HepG2 (cell line): ENCODE data around the gene ABHD4. TPM values are rescaled to one million over a fixed set of nuclear protein-coding genes. Genes with fewer than 3 reads are reported as not detected.
A peak's percentile ranks its signal among the peaks of the same experiment; 100 is the strongest.

Experiments
- ARNTL ChIP-seq: sonication (generic); formaldehyde crosslinking; IDR thresholded peaks from 2 replicates; pipeline ENCODE4 v1.4.0; 2020; ENCODE audit warnings: mild to moderate bottlenecking, missing genetic modification reagents
- DBP ChIP-seq: sonication (generic); formaldehyde crosslinking; IDR thresholded peaks from 2 replicates; pipeline ENCODE4 v1.4.0; 2020; ENCODE audit warnings: missing genetic modification reagents; ENCODE audit errors: not compliant biosample characterization
- ERF ChIP-seq: IDR thresholded peaks from 2 replicates; pipeline ENCODE4 v1.6.1; 2018; ENCODE audit warnings: missing biosample characterization, missing genetic modification reagents
- HMG20B ChIP-seq: conservative IDR thresholded peaks from 2 replicates; pipeline ENCODE4 v1.6.1; 2016; ENCODE audit warnings: missing genetic modification reagents, missing compliant biosample characterization
- HNRNPUL1 ChIP-seq: fragments of 200-400 bp; formaldehyde crosslinking; IDR thresholded peaks from 2 replicates; pipeline ENCODE4 v1.6.1; 2017; ENCODE audit warnings: low read depth, mild to moderate bottlenecking, low read length, moderate library complexity
- MAF1 ChIP-seq: sonication (generic); formaldehyde crosslinking; IDR thresholded peaks from 2 replicates; pipeline ENCODE4 v1.5.0; 2020; ENCODE audit warnings: missing genetic modification reagents, borderline replicate concordance
- MEF2D ChIP-seq: sonication (generic); formaldehyde crosslinking; IDR thresholded peaks from 2 replicates; pipeline ENCODE4 v1.5.1; 2020; ENCODE audit warnings: mild to moderate bottlenecking, missing genetic modification reagents
- RFX5 ChIP-seq: IDR thresholded peaks from 2 replicates; pipeline ENCODE4 v1.6.1; 2011; ENCODE audit warnings: low read depth, low read length, improper control_type of control experiment
- RXRB ChIP-seq: IDR thresholded peaks from 2 replicates; pipeline ENCODE4 v1.6.1; 2016; ENCODE audit warnings: borderline replicate concordance, missing genetic modification reagents, missing compliant biosample characterization
- ZEB1 ChIP-seq: IDR thresholded peaks from 2 replicates; pipeline ENCODE4 v1.6.1; 2012; ENCODE audit warnings: mild to moderate bottlenecking, low read depth, inconsistent platforms; ENCODE audit not compliant: insufficient replicate concordance
- ZNF142 ChIP-seq: sonication (generic); formaldehyde crosslinking; IDR thresholded peaks from 2 replicates; pipeline ENCODE4 v1.4.0; 2020; ENCODE audit warnings: missing genetic modification reagents
- ZNF282 ChIP-seq: fragments of 450-650 bp; IDR thresholded peaks from 2 replicates; pipeline ENCODE4 v1.6.1; 2018; ENCODE audit not compliant: partially characterized antibody
- ZNF510 ChIP-seq: sonication (generic); formaldehyde crosslinking; IDR thresholded peaks from 2 replicates; pipeline ENCODE4 v1.4.0; 2020; ENCODE audit warnings: low read depth, mild to moderate bottlenecking, missing genetic modification reagents
- ZNF562 ChIP-seq: sonication (generic); formaldehyde crosslinking; IDR thresholded peaks from 2 replicates; pipeline ENCODE4 v1.8.0; 2022; ENCODE audit warnings: missing genetic modification reagents, borderline replicate concordance
- ZNF740 ChIP-seq: sonication (generic); formaldehyde crosslinking; IDR thresholded peaks from 2 replicates; pipeline ENCODE4 v1.4.0; 2020; ENCODE audit warnings: missing genetic modification reagents
- polyA plus RNA-seq, 8 experiments: library from polyadenylated mRNA; depleted of rRNA in 3 of 8; stranded (reverse) in 7 of 8; unstranded in 1 of 8; fragments of >200 nt; fragmentation: Illumina TruSeq in 4 of 8; extraction: Trizol in 4 of 8; gene quantifications; 2 replicates each; pipeline versions ENCODE4 v1.2.1 to v1.2.3, GENCODE V29; 2011 to 2016; ENCODE audit warnings: low read depth in 4 of 8, missing spikeins in 1 of 8, mixed read lengths in 1 of 8; ENCODE audit not compliant: insufficient read depth in 1 of 8
- total RNA-seq, 5 experiments: library from RNA; depleted of rRNA; stranded (reverse); fragments of >200 nt; fragmentation: Illumina TruSeq; extraction: Trizol; gene quantifications; 2 replicates each; pipeline ENCODE4 v1.2.3, GENCODE V29; 2016; ENCODE audit warnings: low read depth in 1 of 5
- TF ChIP-seq, protein P1 (sequence below): sonication (generic); formaldehyde crosslinking; IDR thresholded peaks from 2 replicates; pipeline ENCODE4 v1.5.0; 2020; ENCODE audit warnings: missing genetic modification reagents
- TF ChIP-seq, protein P2 (sequence below): sonication (generic); formaldehyde crosslinking; conservative IDR thresholded peaks from 2 replicates; pipeline ENCODE4 v1.4.0; 2020; ENCODE audit warnings: missing genetic modification reagents

Gene ABHD4
- total and polyA plus RNA-seq, 2 of the 13 experiments (the other 11 are each of a cell fraction or from before 2014, with no cell fraction given), result 16.1 to 47.5 TPM

DNA sequence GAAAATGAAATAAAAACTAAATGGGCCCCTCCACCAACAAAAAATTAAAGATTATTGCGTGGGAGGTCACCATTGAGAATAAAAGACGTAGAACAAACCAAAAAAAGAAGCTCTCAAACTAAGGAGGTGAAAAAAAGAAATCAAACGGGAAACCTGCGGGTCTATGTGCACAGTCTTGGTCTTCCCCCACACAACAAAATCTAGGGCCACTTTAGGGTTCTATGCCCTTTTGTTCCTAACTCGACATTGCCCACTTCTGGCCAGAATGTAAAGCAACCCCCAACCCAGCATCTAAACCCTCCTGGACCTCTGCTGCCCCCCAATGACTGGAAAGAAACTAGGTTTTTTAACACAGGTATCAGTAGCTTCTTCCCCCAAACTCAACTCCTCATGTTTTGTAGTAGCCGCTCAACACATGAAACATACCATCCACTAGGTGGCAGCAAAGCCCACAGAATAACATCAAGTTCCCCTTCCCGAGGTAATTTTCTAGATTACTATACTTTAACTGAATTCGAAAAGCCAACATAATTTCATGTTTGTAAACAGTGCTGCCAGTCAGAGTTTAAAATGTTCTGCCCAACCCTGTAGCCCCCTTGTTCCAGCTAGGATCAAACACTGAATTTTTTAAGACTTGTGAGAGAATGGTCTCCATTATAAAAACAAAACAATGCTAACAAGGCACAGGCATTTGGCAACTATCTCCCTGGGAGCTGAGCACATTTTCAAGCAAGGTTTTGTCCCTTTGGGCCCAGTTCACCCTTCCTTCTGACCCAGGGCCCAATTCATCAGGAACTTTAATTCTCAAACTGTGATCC lies 27.8 kb upstream of the ABHD4 start (continued):
- TF ChIP-seq ZNF142 (CRISPR knock-in tag), result 0 out of 2 replicates have a peak, but pooled peaks have one; percentile 19
- peak; percentile 53; the same call in 1 of the 2 replicates for TF ChIP-seq ERF
- TF ChIP-seq RFX5, result 0 out of 2 replicates have a peak, but pooled peaks have one; percentile 30
- peak; percentile 44; the same call in 1 of the 2 replicates for TF ChIP-seq RXRB (CRISPR knock-in tag)
- peak; percentile 56 for TF ChIP-seq DBP (CRISPR knock-in tag)
- TF ChIP-seq ARNTL, result 0 out of 2 replicates have a peak, but pooled peaks have one; percentile 40
- peak; percentile 37; the same call in 1 of the 2 replicates for TF ChIP-seq MEF2D
- no peak for TF ChIP-seq ZNF282
- TF ChIP-seq, protein P1, sequence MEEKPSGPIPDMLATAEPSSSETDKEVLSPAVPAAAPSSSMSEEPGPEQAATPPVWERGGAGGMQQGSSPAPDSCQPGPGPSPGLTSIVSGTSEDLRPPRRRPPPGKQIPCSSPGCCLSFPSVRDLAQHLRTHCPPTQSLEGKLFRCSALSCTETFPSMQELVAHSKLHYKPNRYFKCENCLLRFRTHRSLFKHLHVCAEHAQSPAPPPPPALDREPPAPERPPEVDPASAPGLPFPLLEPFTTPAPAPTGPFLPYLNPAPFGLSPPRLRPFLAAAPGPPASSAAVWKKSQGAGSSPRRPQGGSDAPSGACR, result no peak
- peak; percentile 98 for TF ChIP-seq ZEB1
- TF ChIP-seq ZNF562 (CRISPR knock-in tag), result no peak
- 0 out of 2 replicates have a peak, but pooled peaks have one; percentile 11 for TF ChIP-seq HMG20B (CRISPR knock-in tag)
- peak; percentile 35; the same call in 1 of the 2 replicates for TF ChIP-seq MAF1
- no peak for TF ChIP-seq ZNF510 (CRISPR knock-in tag)
- 0 out of 2 replicates have a peak, but pooled peaks have one; percentile 42 for TF ChIP-seq ZNF740
- TF ChIP-seq, protein P2, sequence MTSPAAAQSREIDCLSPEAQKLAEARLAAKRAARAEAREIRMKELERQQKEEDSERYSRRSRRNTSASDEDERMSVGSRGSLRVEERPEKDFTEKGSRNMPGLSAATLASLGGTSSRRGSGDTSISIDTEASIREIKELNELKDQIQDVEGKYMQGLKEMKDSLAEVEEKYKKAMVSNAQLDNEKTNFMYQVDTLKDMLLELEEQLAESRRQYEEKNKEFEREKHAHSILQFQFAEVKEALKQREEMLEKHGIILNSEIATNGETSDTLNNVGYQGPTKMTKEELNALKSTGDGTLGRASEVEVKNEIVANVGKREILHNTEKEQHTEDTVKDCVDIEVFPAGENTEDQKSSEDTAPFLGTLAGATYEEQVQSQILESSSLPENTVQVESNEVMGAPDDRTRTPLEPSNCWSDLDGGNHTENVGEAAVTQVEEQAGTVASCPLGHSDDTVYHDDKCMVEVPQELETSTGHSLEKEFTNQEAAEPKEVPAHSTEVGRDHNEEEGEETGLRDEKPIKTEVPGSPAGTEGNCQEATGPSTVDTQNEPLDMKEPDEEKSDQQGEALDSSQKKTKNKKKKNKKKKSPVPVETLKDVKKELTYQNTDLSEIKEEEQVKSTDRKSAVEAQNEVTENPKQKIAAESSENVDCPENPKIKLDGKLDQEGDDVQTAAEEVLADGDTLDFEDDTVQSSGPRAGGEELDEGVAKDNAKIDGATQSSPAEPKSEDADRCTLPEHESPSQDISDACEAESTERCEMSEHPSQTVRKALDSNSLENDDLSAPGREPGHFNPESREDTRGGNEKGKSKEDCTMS, result 0 out of 2 replicates have a peak, but pooled peaks have one; percentile 50
- no peak for TF ChIP-seq HNRNPUL1
